KOPT-K1 (cell line): ENCODE results near the gene TEAD2.
"Not testable (repeated sequence)": the region's sequence is repeated elsewhere in the genome, so short reads cannot be mapped to it uniquely, and the experiment has no call there.

Experiments used
- H3K27ac ChIP-seq: fragments of 200-600 bp; sonication (generic); 2 replicates; pipeline ENCODE4 v1.5.1; 2016; ENCODE audit warnings: antibody characterized with exemption, mild to moderate bottlenecking, low read depth, low read length; ENCODE audit not compliant: poor library complexity, severe bottlenecking
- H3K36me3 ChIP-seq: fragments of 200-600 bp; sonication (generic); 2 replicates; pipeline ENCODE4 v1.5.1; 2017; ENCODE audit warnings: antibody characterized with exemption, mild to moderate bottlenecking, low read length, moderate library complexity; ENCODE audit not compliant: insufficient read depth
- H3K9me3 ChIP-seq: fragments of 200-600 bp; sonication (generic); 2 replicates; pipeline ENCODE4 v1.5.1; 2017; ENCODE audit warnings: antibody characterized with exemption, low read length, mild to moderate bottlenecking; ENCODE audit not compliant: insufficient read depth, poor library complexity, severe bottlenecking

The TEAD2 gene

GRCh38 chr19:49391581-49392399 lies 29.6 kb upstream of the TEAD2 start:
- Histone ChIP-seq H3K9me3 (no peaks in the 10 kb centered on the region), H3K36me3 (no peaks in the 10 kb centered on the region), H3K27ac (no peak overlapping the region)

DNA sequence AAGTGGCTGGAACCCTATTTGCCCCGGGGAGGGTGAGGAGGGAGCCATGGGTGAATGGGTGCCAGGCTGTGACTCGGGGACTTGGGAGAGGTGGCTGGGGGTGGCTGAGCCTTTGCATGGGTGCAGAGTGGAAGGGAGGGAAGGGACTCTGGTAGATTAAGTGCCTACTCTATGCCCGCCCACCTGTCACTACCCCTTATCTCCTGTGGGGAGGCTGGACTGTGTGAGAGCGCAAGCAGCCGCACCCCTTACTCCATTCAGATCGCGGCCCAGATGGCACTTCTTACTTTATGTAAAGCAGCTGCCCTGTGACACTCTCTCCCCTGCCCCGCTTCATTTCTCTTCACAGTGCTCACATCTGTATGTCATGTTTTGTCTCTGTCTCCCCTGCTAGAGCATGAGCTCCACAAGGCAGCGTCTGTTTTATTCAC lies 28.7 kb upstream of the TEAD2 start:
- H3K36me3 ChIP-seq, result no peaks in the 10 kb centered on the region
- no peak overlapping the region for H3K27ac ChIP-seq
- no peaks in the 10 kb centered on the region for H3K9me3 ChIP-seq

GRCh38 chr19:49390131-49390928 lies 28.1 kb upstream of the TEAD2 start:
- no peak overlapping the region for H3K27ac ChIP-seq
- no peaks in the 10 kb centered on the region for H3K36me3 ChIP-seq
- no peaks in the 10 kb centered on the region for H3K9me3 ChIP-seq

- H3K9me3 ChIP-seq, result no peaks in the 10 kb centered on the region
- no peak overlapping the region for H3K27ac ChIP-seq
Observed at GRCh38 chr19:49389406-49389805, 27.2 kb upstream of the TEAD2 start.

DNA sequence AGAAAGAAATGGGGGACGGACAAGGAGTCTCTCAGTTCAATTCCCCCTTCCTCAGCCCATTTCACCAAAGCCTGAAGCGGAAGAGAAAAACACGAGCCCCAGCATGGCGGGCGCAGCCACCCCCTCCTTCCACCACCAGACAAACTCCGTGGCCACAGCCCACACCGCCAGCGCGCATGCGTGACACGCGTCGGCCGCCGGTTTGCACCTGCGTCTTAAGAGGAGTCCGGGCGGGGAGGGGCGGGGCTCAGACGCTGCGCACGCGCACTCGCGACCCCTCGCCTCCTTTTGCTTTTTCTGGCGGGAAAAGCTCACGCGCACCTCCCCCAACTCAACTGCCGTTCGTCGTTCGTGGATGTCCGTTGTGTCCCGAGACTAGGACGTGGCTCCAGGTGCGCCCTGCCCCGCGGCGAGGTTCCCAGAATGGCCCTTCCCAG lies 25.7 kb upstream of the TEAD2 start, which contains the start of gene KASH5:
TSS of gene KASH5 (plus strand) at position 314 of the 437 bp plus-strand sequence. CDS start 2,635 bp downstream, outside the sequence.
- H3K36me3 ChIP-seq, result no peaks in the 10 kb centered on the region
- H3K27ac ChIP-seq, result no peak within 1 kb of the TSS
- peaks cover 6% of the 10 kb centered on the region for H3K9me3 ChIP-seq

More at GRCh38 chr19:49389406-49389805, 27.2 kb upstream of the TEAD2 start:
- no peaks in the 10 kb centered on the region for H3K36me3 ChIP-seq

DNA sequence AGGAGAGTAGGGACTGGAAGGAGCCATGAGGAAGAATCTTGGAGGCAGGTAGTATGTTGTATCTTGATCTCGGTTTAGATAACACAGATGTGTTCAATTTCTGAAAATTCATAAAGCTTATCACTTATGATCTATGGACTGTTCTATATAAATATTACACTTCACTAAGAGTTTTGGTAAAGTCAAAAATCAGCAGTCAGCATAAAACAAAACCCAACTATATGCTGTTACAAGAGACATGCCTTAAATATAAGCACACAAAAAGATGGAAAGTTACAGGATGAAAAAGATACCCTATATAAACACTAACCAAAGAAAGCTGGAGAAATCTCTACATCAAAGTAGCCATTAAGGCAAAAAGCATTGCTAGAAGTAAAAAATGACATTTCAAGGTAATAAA lies 21.4 kb upstream of the TEAD2 start:
- Histone ChIP-seq H3K9me3 (peaks cover 18% of the 10 kb centered on the region), H3K36me3 (no peaks in the 10 kb centered on the region), H3K27ac (no peak overlapping the region)

- H3K27ac ChIP-seq, result no peak overlapping the region
- H3K9me3 ChIP-seq, result peaks cover 18% of the 10 kb centered on the region
- no peaks in the 10 kb centered on the region for H3K36me3 ChIP-seq
Observed at GRCh38 chr19:49382639-49383038, 20.4 kb upstream of the TEAD2 start.

DNA sequence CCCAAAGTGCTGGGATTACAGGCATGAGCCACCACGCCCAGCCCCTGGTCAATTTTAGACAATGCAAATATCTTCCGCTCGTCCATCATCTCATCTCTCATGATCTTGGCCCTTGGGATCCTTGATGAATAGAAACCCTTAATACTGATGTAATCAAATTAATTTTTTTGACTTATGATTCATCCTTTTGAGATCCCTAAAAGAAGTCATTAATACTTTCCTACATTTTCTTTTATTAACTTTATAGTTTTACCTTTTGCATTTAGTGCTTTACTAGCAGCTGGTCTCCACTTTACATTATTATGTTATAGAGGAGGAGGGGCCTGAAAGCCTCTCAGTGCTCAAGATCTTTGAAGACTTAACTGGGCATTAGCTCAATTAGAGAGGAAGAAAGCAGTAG lies 18.2 kb upstream of the TEAD2 start:
- no peak overlapping the region for H3K27ac ChIP-seq
- no peaks in the 10 kb centered on the region for H3K36me3 ChIP-seq
- H3K9me3 ChIP-seq, result peaks cover 18% of the 10 kb centered on the region

DNA sequence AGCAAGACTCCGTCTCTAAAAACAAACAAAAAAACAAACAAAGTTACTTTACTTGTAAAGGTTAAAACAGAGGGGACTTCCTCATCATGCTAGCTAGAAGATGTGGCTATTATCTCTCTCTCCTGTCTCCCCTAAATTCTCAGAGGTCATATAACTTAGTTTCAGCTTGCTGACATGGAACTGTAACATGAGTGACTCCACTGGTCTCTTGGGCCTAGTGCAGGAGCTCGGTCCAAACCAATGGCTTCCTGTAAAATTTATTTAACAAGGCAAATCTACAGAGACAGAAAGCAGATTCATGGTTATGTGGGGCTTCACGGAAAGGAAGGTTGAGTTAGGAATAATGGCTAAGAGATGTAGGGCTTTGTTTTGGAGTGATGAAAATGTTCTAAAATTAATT lies 16.3 kb upstream of the TEAD2 start:
- Histone ChIP-seq H3K36me3 (no peaks in the 10 kb centered on the region), H3K9me3 (peaks cover 15% of the 10 kb centered on the region), H3K27ac (no peak overlapping the region)

DNA sequence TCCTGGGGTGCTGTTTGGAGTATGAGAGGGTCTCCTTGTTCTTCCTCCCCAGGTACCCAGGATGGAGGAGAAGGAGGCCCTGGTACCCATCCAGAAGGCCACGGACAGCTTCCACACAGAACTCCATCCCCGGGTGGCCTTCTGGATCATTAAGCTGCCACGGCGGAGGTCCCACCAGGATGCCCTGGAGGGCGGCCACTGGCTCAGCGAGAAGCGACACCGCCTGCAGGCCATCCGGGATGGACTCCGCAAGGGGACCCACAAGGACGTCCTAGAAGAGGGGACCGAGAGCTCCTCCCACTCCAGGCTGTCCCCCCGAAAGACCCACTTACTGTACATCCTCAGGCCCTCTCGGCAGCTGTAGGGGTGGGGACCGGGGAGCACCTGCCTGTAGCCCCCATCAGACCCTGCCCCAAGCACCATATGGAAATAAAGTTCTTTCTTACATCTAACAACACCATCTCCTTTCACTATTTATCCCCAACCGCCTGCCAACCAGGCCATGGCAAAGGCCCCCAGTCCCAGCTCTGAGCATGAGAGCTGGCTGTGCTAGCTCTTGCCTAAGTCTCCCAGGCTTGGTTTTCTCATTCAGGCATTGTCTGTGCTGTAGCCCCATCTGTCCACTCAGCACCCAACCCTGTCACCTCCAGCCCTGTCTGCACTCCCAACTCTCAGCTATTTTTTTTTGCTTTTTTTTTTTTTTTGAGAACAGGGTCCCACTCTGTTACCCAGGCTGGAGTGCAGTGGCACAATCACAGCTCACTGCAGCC lies 12.6 kb upstream of the TEAD2 start:
- H3K36me3 ChIP-seq, result no peaks in the 10 kb centered on the region
- H3K9me3 ChIP-seq, result peaks cover 6% of the 10 kb centered on the region
- no peak overlapping the region for H3K27ac ChIP-seq

DNA sequence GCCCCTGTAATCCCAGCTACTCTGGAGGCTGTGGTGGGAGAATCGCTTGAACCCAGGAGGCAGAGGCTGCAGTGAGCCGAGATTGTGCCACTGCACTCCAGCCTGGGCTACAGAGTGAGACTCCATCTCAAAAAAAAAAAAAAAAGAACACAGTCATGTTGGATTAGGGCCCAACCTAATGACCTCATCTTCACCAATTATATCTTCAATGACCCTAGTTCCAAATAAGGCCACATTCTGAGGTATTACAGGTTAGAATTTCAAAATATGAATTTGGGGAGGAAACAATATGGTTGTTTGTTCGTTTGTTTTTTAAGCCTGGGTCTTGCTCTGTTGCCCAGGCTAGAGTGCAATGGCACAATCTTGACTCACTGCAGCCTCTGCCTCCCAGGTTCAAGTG lies 11.0 kb upstream of the TEAD2 start:
- not testable (repeated sequence) for H3K36me3 ChIP-seq, H3K27ac ChIP-seq
- H3K9me3 ChIP-seq, result peaks cover 19% of the 10 kb centered on the region

GRCh38 chr19:49371184-49371583 lies 9.0 kb upstream of the TEAD2 start:
- H3K27ac ChIP-seq, result no peak overlapping the region
- H3K36me3 ChIP-seq, result no peaks in the 10 kb centered on the region
- peaks cover 19% of the 10 kb centered on the region for H3K9me3 ChIP-seq

DNA sequence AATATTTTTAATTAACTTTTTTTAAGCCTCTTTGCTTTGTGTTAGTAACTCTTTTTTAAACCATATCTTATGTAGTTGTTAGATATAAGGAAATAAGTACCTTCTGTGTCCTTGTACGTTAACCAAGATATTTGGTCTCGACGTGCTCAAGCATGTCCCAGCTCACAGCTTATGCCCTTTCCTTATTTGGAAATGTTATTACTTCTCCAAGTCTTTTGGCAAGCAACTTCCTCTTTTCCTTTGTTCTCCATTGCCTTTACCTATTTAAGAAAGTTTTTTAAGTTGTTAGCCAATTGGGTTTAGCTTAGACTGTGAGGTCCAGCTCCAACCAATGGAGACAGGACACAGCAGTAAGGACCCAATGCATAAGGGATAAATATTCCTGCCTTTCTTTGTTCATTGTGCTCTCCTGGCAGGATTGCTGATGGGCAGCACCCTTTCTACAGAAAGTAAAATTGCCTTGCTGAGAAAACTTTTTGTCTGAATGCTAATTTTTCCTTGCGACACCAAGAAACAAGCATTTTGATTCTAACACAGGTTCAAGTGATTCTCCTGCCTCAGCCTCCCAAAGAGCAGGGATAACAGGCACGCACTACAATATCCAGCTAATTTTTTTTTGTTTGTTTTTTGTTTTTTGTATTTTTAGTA lies 6.6 kb upstream of the TEAD2 start:
- Histone ChIP-seq H3K36me3 (no peaks in the 10 kb centered on the region), H3K27ac (no peak overlapping the region), H3K9me3 (peaks cover 19% of the 10 kb centered on the region)

DNA sequence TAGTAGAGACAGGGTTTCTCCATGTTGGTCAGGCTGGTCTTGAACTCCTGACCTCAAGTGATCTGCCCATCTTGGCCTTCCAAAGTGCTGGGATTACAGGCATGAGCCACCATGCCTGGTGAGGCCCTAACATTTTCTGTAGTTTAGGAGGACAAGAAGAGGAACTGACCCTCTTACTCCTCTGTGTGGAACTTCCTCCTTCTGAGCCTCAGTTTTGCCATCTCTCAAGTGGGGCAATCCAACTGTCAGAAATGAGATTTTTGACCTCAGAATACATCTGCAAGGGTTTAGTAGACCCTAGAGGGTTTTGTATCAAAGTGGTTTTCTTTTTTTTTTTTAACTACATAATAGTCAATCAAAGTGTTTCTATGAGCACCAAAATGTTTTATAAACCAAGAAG lies 3.9 kb upstream of the TEAD2 start:
- Histone ChIP-seq H3K9me3 (peaks cover 19% of the 10 kb centered on the region), H3K36me3 (no peaks in the 10 kb centered on the region), H3K27ac (no peak overlapping the region)
